DOHH2 (cell line): ENCODE data around the gene WHRN.

Experiments
- EZH2phosphoT487 ChIP-seq: fragments of 200-600 bp; sonication (generic); IDR thresholded peaks from 2 replicates; pipeline ENCODE4 v1.6.1; 2017; ENCODE audit warnings: borderline replicate concordance, mild to moderate bottlenecking, antibody characterized with exemption, low read length, moderate library complexity, mixed read lengths
- TF ChIP-seq, protein P1 (sequence below): fragments of 200-600 bp; sonication (generic); IDR thresholded peaks from one replicate; pipeline ENCODE4 v1.5.1; 2014; ENCODE audit warnings: antibody characterized with exemption, mild to moderate bottlenecking, low read depth, low read length; ENCODE audit not compliant: poor library complexity, severe bottlenecking

GRCh38 chr9:114409842-114410241, 95.4 kb downstream of the WHRN start:
- TF ChIP-seq, protein P1, sequence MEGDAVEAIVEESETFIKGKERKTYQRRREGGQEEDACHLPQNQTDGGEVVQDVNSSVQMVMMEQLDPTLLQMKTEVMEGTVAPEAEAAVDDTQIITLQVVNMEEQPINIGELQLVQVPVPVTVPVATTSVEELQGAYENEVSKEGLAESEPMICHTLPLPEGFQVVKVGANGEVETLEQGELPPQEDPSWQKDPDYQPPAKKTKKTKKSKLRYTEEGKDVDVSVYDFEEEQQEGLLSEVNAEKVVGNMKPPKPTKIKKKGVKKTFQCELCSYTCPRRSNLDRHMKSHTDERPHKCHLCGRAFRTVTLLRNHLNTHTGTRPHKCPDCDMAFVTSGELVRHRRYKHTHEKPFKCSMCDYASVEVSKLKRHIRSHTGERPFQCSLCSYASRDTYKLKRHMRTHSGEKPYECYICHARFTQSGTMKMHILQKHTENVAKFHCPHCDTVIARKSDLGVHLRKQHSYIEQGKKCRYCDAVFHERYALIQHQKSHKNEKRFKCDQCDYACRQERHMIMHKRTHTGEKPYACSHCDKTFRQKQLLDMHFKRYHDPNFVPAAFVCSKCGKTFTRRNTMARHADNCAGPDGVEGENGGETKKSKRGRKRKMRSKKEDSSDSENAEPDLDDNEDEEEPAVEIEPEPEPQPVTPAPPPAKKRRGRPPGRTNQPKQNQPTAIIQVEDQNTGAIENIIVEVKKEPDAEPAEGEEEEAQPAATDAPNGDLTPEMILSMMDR: no peak
- no peak for TF ChIP-seq EZH2phosphoT487
